HG02571 (cell line): ENCODE measurements around the gene EYA4.

ENCODE experiments used
- ATAC-seq: cut with Tn5 transposase; IDR thresholded peaks from one replicate; pipeline ENCODE4 v1.9.1; 2021; ENCODE audit warnings: mild to moderate bottlenecking, moderate library complexity; ENCODE audit not compliant: unreplicated experiment

Gene EYA4

GRCh38 chr6:133241086-133241900, at the start of gene EYA4:
EYA4 (plus strand) TSS chr6:133241357; CDS start chr6:133274781, 33,424 bp downstream.
- ATAC-seq = no peak

GRCh38 chr6:133193396-133193795, 47.8 kb upstream of the EYA4 start:
- ATAC-seq = no peak

GRCh38 chr6:133198725-133199124, 42.4 kb upstream of the EYA4 start:
- ATAC-seq = no peak

- ATAC-seq = no peak
Measured at GRCh38 chr6:133201231-133201630, 39.9 kb upstream of the EYA4 start.

GRCh38 chr6:133202610-133203343, 38.4 kb upstream of the EYA4 start:
- ATAC-seq = no peak

- no peak for ATAC-seq
Measured at GRCh38 chr6:133203344-133203697, 37.8 kb upstream of the EYA4 start.

- ATAC-seq = no peak
Measured at GRCh38 chr6:133205304-133205703, 35.9 kb upstream of the EYA4 start.

GRCh38 chr6:133206942-133207341, 34.2 kb upstream of the EYA4 start:
- ATAC-seq = no peak

- ATAC-seq = no peak
Measured at GRCh38 chr6:133207754-133208153, 33.4 kb upstream of the EYA4 start.

- no peak for ATAC-seq
Measured at GRCh38 chr6:133208183-133208755, 32.9 kb upstream of the EYA4 start.

- no peak for ATAC-seq
Measured at GRCh38 chr6:133214267-133214666, 26.9 kb upstream of the EYA4 start.

GRCh38 chr6:133218852-133219251, 22.3 kb upstream of the EYA4 start:
- no peak for ATAC-seq

GRCh38 chr6:133223452-133224029, 17.6 kb upstream of the EYA4 start:
- ATAC-seq = no peak

GRCh38 chr6:133225560-133225959, 15.6 kb upstream of the EYA4 start:
- ATAC-seq = no peak

GRCh38 chr6:133227344-133227743, 13.8 kb upstream of the EYA4 start:
- no peak for ATAC-seq

GRCh38 chr6:133230052-133230451, 11.1 kb upstream of the EYA4 start:
- no peak for ATAC-seq

GRCh38 chr6:133235221-133235620, 5.9 kb upstream of the EYA4 start:
- ATAC-seq = no peak

- ATAC-seq = no peak
Measured at GRCh38 chr6:133236932-133237331, 4.2 kb upstream of the EYA4 start.

- ATAC-seq = no peak
Measured at GRCh38 chr6:133240511-133241085, 559 bp upstream of the EYA4 start.

- no peak for ATAC-seq
Measured at GRCh38 chr6:133241901-133242636, 912 bp downstream of the EYA4 start.
